SK-N-SH (cell line): ENCODE measurements around the gene HHAT. TPM values are rescaled to one million over a fixed set of nuclear protein-coding genes. Genes with fewer than 3 reads are reported as not detected.
"Not testable (repeated sequence)": the region's sequence is repeated elsewhere in the genome, so short reads cannot be mapped to it uniquely, and the experiment has no call there.

Experiments used
- CTCF ChIA-PET: fragments of 300-600, 350-600 bp; formaldehyde crosslinking; extraction: SDS; loops from one replicate; lab custom pipeline; 2021; lab: Yijun Ruan, JAX
- POLR2A ChIA-PET: fragments of 350-600 bp; sonication (Branson Sonifier 250); formaldehyde crosslinking; extraction: SDS; loops from one replicate; lab custom pipeline; 2020; ENCODE audit warnings: antibody characterized with exemption, inconsistent platforms; lab: Yijun Ruan, JAX
- DNase-seq: peaks from one replicate; pipeline ENCODE4 v3.0.0; 2012
- H2AFZ ChIP-seq: fragments of 200-600 bp; sonication (generic); 2 replicates; pipeline ENCODE4 v1.8.1; 2016; ENCODE audit warnings: antibody characterized with exemption, mild to moderate bottlenecking, low read depth
- H3F3A ChIP-seq: fragments of 200-600 bp; sonication (generic); replicated peaks from 2 replicates; pipeline ENCODE3; 2016; ENCODE audit warnings: antibody characterized with exemption, mild to moderate bottlenecking; ENCODE audit not compliant: insufficient read depth
- H3K27ac ChIP-seq, 2 experiments: fragments of 200-500 bp in 1 of 2; fragments of 200-600 bp in 1 of 2; sonication (Bioruptor generic) in 1 of 2; sonication (generic), shearing (Covaris generic) in 1 of 2; 2 replicates each; pipeline versions ENCODE4 v1.5.1 to v1.6.1; 2014 to 2016; ENCODE audit warnings: low read depth in 2 of 2, inconsistent platforms in 1 of 2, low read length in 1 of 2, mild to moderate bottlenecking in 1 of 2, mixed read lengths in 1 of 2
- H3K27me3 ChIP-seq: fragments of 200-600 bp; sonication (generic), shearing (Covaris generic); 2 replicates; pipeline ENCODE4 v1.6.1; 2016; ENCODE audit warnings: mixed run types; ENCODE audit not compliant: insufficient read depth
- H3K36me3 ChIP-seq, 2 experiments: fragments of 200-500 bp in 1 of 2; fragments of 200-600 bp in 1 of 2; sonication (Bioruptor generic) in 1 of 2; sonication (generic) in 1 of 2; replicated peaks in 1 of 2; 2 replicates each; pipeline versions ENCODE3 to v1.5.1; 2014 to 2016; ENCODE audit warnings: low read length in 1 of 2, mild to moderate bottlenecking in 1 of 2; ENCODE audit not compliant: insufficient read depth in 2 of 2, control insufficient read depth in 1 of 2
- H3K4me1 ChIP-seq, 2 experiments: fragments of 200-500 bp in 1 of 2; fragments of 200-600 bp in 1 of 2; sonication (Bioruptor generic) in 1 of 2; sonication (generic), shearing (Covaris generic) in 1 of 2; 2 replicates each; pipeline versions ENCODE4 v1.5.1 to v1.6.1; 2014 to 2016; ENCODE audit warnings: low read depth in 1 of 2, low read length in 1 of 2, mixed run types in 1 of 2; ENCODE audit not compliant: insufficient read depth in 2 of 2, control insufficient read depth in 1 of 2
- H3K4me2 ChIP-seq: fragments of 200-600 bp; sonication (generic), shearing (Covaris generic); 2 replicates; pipeline ENCODE4 v1.6.1; 2017; ENCODE audit warnings: mixed run types
- H3K4me3 ChIP-seq, 2 experiments: fragments of 200-500 bp in 1 of 2; fragments of 200-600 bp in 1 of 2; sonication (Bioruptor generic) in 1 of 2; sonication (generic), shearing (Covaris generic) in 1 of 2; 2 replicates each; pipeline versions ENCODE4 v1.5.1 to v1.8.1; 2014 to 2016; ENCODE audit warnings: low read depth in 2 of 2, inconsistent platforms in 1 of 2, low read length in 1 of 2, mild to moderate bottlenecking in 1 of 2, mixed read lengths in 1 of 2, moderate library complexity in 1 of 2
- H3K79me2 ChIP-seq: fragments of 200-600 bp; sonication (generic); 2 replicates; pipeline ENCODE4 v1.8.1; 2017; ENCODE audit warnings: mild to moderate bottlenecking; ENCODE audit not compliant: insufficient read depth
- H3K9ac ChIP-seq: fragments of 200-600 bp; sonication (generic); 2 replicates; pipeline ENCODE4 v1.6.1; 2017; ENCODE audit warnings: mixed run types
- H3K9me2 ChIP-seq: fragments of 200-600 bp; sonication (generic); 2 replicates; pipeline ENCODE4 v1.6.1; 2017; ENCODE audit warnings: mixed run types
- H3K9me3 ChIP-seq: fragments of 200-600 bp; sonication (generic); 2 replicates; pipeline ENCODE4 v1.6.1; 2017; ENCODE audit warnings: mixed run types, mild to moderate bottlenecking, moderate library complexity
- H4K20me1 ChIP-seq: fragments of 200-600 bp; sonication (generic); 2 replicates; pipeline ENCODE4 v1.6.1; 2017; ENCODE audit warnings: mild to moderate bottlenecking, mixed run types; ENCODE audit not compliant: insufficient read depth
- RCOR1 ChIP-seq: fragments of 150-350 bp; IDR thresholded peaks from 2 replicates; pipeline ENCODE4 v1.6.1; 2017; ENCODE audit warnings: antibody characterized with exemption, low read length
- WGBS: methylation state at CpG from one replicate; pipeline ENCODE4 v1.1.6; 2017; ENCODE audit warnings: low lambda C conversion rate; 5-methylcytosine and 5-hydroxymethylcytosine counted together
- polyA plus RNA-seq, 3 experiments: library from polyadenylated mRNA; depleted of rRNA; stranded (reverse); fragments of >200 nt; gene quantifications; 2 replicates each; pipeline ENCODE4 v1.2.3, GENCODE V29; 2012
- TF ChIP-seq, protein P1 (sequence below): fragments of 150-350 bp; IDR thresholded peaks from 2 replicates; pipeline ENCODE4 v1.6.1; 2017; ENCODE audit warnings: antibody characterized with exemption, low read length, low read depth, borderline replicate concordance
- TF ChIP-seq, protein P2 (sequence below): IDR thresholded peaks from 2 replicates; pipeline ENCODE4 v1.4.0; 2012; ENCODE audit warnings: low read depth

Gene HHAT
- polyA plus RNA-seq, 1 of the 3 experiments (the other 2 are of a cell fraction), result 8.1 TPM

DNA sequence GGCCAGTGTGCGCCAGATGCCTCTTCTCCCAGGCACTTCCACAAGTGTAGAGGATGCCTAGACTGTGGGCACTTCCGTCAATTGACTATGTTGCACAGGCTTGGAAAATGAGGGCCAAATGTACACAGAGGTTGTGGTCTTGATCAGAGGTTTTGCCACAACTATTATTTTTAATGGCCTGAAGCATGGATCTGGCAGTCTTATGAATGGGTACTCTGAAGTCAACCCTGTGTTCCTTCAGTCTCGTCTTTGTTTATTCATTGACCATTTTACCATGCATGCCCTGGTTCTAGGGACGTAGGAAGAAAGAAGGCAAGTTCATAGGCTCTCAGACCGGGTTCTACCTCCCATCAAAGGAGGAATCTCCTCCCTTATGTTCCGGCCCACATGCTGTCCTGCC lies 329.1 kb downstream of the HHAT start:
- POLR2A ChIA-PET, result no interaction called here
- Histone ChIP-seq H3F3A (no peaks in the 10 kb centered on the region), H3K9ac (no peak overlapping the region), H3K4me2 (no peak overlapping the region), H4K20me1 (no peaks in the 10 kb centered on the region), H3K4me1 (peaks cover 0 to 8% of the 10 kb centered on the region in 2 experiments; a peak in 1 of 4 replicates), H3K9me2 (no peaks in the 10 kb centered on the region), H3K27ac (no peak overlapping the region), H3K4me3 (no peak overlapping the region), H3K36me3 (no peaks in the 10 kb centered on the region), H2AFZ (no peak overlapping the region), H3K9me3 (no peaks in the 10 kb centered on the region), H3K27me3 (no peaks in the 10 kb centered on the region), H3K79me2 (no peaks in the 10 kb centered on the region)
- CTCF ChIA-PET, result interaction anchor here (2.7 kb wide), 1 partner anchor 72 kb away, joined by 8 read pairs; no protein-coding TSS in a partner anchor
- DNase-seq, result no peak
- WGBS, result 61% methylated on average over 6 of the region's 6 CpGs
- TF ChIP-seq, protein P1, sequence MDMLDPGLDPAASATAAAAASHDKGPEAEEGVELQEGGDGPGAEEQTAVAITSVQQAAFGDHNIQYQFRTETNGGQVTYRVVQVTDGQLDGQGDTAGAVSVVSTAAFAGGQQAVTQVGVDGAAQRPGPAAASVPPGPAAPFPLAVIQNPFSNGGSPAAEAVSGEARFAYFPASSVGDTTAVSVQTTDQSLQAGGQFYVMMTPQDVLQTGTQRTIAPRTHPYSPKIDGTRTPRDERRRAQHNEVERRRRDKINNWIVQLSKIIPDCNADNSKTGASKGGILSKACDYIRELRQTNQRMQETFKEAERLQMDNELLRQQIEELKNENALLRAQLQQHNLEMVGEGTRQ, result no peak

DNA sequence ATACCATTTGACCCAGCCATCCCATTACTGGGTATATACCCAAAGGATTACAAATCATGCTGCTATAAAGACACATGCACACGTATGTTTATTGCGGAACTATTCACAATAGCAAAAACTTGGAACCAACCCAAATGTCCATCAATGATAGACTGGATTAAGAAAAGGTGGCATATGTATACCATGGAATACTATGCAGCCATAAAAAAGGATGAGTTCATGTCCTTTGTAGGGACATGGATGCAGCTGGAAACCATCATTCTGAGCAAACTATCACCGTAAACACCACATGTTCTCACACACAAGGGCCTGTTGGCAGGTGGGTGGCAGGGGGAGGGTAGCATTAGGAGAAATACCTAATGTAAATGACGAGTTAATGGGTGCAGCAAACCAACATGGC lies 332.8 kb downstream of the HHAT start:
- H3F3A ChIP-seq, DNase-seq, H3K9ac ChIP-seq, H3K9me3 ChIP-seq, H3K27ac ChIP-seq, H3K9me2 ChIP-seq, POLR2A ChIA-PET, H3K4me2 ChIP-seq, H3K36me3 ChIP-seq, H3K79me2 ChIP-seq, H2AFZ ChIP-seq, H3K4me3 ChIP-seq, H4K20me1 ChIP-seq, H3K27me3 ChIP-seq: not testable (repeated sequence)
- peaks cover 0 to 35% of the 10 kb centered on the region in 2 experiments; a peak in 2 of 4 replicates for H3K4me1 ChIP-seq
- CTCF ChIA-PET, result interaction anchor here (1.2 to 3.3 kb wide), 2 partner anchors 213 to 472 kb away, joined by 3 to 48 read pairs; partner anchors contain the start of gene KCNH1
- WGBS, result 70% methylated on average over 4 of the region's 4 CpGs

DNA sequence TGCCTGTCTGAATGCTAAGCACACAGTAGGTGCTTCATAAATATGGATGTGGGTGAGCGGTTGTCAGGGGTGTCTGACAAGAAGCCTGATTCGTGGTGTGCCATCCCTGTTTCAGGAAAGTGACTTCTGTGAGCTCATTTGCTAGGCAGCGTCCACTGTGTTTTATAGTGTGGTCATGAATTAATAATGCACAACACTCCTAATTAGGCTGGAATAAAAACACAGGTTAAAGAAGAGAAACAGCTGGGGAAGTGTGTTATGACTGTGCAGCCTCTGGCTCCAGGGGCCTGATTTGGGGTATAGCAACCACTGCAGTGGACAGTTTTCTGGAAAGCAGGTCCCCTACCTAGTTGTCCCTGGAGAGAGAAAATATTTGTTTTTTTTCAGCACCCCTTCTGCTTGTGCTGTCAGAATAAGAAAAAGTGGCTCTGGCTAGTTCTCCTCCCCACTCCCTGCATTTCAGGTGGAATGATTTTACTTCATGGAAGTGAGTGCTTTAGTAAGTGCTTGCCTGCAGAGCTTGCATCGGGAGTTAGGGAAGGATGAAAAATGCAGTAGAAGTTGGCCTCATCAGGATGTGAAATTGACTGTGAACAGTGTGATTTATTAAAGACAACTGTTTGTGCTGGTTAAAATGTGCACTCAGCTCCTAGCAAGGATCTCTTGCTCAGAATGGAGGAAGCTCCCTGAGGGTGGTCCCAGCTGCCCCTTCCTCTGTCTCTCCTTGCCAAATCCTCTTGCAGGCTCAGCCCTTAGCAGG lies 333.8 kb downstream of the HHAT start:
- H3K4me1 ChIP-seq, result peaks cover 0 to 35% of the 10 kb centered on the region in 2 experiments; a peak in 2 of 4 replicates
- H3K9me3 ChIP-seq, result no peaks in the 10 kb centered on the region
- H3K79me2 ChIP-seq, result no peaks in the 10 kb centered on the region
- POLR2A ChIA-PET, result interaction anchor here (1.8 kb wide), 1 partner anchor 60 kb away, joined by 4 read pairs; no protein-coding TSS in a partner anchor
- CTCF ChIA-PET, result interaction anchor here (0.6 to 3.3 kb wide), 5 partner anchors 60 to 471 kb away, joined by 3 to 48 read pairs (median 6); partner anchors contain the start of gene KCNH1
- no peak overlapping the region for H3K4me2 ChIP-seq
- H3K9me2 ChIP-seq, result no peaks in the 10 kb centered on the region
- TF ChIP-seq, protein P2, sequence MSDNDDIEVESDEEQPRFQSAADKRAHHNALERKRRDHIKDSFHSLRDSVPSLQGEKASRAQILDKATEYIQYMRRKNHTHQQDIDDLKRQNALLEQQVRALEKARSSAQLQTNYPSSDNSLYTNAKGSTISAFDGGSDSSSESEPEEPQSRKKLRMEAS, result no peak
- TF ChIP-seq RCOR1, result no peak
- DNase-seq, result no peak
- H2AFZ ChIP-seq, result no peak overlapping the region
- no peaks in the 10 kb centered on the region for H3K27me3 ChIP-seq
- no peaks in the 10 kb centered on the region for H3K36me3 ChIP-seq
- no peak overlapping the region for H3K4me3 ChIP-seq
- no peaks in the 10 kb centered on the region for H3F3A ChIP-seq
- WGBS, result 85% methylated on average over 4 of the region's 4 CpGs
- H4K20me1 ChIP-seq, result no peaks in the 10 kb centered on the region
- no peak overlapping the region for H3K9ac ChIP-seq
- no peak overlapping the region for H3K27ac ChIP-seq
